Right atrium auricular region (tissue), 2 donors: ENCODE data around the gene MAPKAPK5. TPM values are rescaled to one million over a fixed set of nuclear protein-coding genes. Genes with fewer than 3 reads are reported as not detected.

ENCODE experiments used
- DNase-seq: peaks from one replicate; pipeline ENCODE4 v3.0.0-alpha.2; 2019; ENCODE audit warnings: low spot score
- H3K27ac ChIP-seq, 2 donors: fragments of 200-600 bp; sonication (generic); 1 replicate in 1 of 2; 2 replicates in 1 of 2; pipeline ENCODE4 v1.5.1; 2016 to 2019
- H3K27me3 ChIP-seq, 2 donors: fragments of 200-600 bp; sonication (generic); one replicate each; pipeline versions ENCODE4 v1.5.1 to v1.6.0; 2017 to 2019
- H3K36me3 ChIP-seq: fragments of 200-600 bp; sonication (generic); one replicate; pipeline ENCODE4 v1.5.1; 2016
- H3K4me1 ChIP-seq, 2 donors: fragments of 200-600 bp; sonication (generic); one replicate each; pipeline versions ENCODE4 v1.5.1 to v1.6.0; 2017 to 2019
- H3K4me3 ChIP-seq, 2 donors: fragments of 200-600 bp; sonication (generic); 1 replicate in 1 of 2; 2 replicates in 1 of 2; pipeline ENCODE4 v1.5.1; 2017 to 2019; ENCODE audit warnings: mild to moderate bottlenecking in 1 of 2, moderate library complexity in 1 of 2
- H3K9me3 ChIP-seq, 2 donors: fragments of 200-600 bp; sonication (generic); one replicate each; pipeline ENCODE4 v1.5.1; 2019
- total RNA-seq, 2 donors: library from RNA; depleted of rRNA; stranded (reverse); fragments of >200 nt; gene quantifications; one replicate each; pipeline ENCODE4 v1.1.0, GENCODE V29; 2016
- TF ChIP-seq, protein P1 (sequence below), 2 donors: fragments of 200-600 bp; sonication (generic); IDR thresholded peaks; one replicate each; pipeline ENCODE4 v1.5.1; 2019; ENCODE audit warnings: antibody characterized with exemption in 2 of 2

MAPKAPK5 gene
- total RNA-seq, 2 donors from 2014 or later: 30.9 to 42.5 TPM

DNA sequence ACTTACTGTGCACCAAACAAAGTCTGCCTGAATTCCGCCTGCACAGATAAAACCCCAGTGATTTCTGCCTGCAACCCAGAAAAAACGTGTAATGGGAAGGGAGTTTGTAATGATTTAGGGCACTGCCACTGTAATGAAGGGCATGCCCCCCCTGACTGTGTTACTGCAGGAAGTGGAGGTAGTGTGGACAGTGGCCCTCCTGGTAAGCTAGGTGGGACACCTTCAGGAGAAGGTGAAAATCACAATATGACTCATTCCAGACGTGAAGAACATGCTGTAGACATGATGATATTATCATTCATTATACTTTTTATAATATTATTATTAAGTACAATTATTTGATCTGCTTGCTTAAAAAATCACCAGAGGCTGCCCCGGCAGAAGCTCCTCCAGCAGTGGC, 59.2 kb downstream of the MAPKAPK5 start:
- H3K27me3 ChIP-seq: no peaks in the 10 kb centered on the region
- H3K36me3 ChIP-seq: peaks cover 13% of the 10 kb centered on the region
- no peak for DNase-seq
- no peak overlapping the region for H3K27ac ChIP-seq
- TF ChIP-seq, protein P1, sequence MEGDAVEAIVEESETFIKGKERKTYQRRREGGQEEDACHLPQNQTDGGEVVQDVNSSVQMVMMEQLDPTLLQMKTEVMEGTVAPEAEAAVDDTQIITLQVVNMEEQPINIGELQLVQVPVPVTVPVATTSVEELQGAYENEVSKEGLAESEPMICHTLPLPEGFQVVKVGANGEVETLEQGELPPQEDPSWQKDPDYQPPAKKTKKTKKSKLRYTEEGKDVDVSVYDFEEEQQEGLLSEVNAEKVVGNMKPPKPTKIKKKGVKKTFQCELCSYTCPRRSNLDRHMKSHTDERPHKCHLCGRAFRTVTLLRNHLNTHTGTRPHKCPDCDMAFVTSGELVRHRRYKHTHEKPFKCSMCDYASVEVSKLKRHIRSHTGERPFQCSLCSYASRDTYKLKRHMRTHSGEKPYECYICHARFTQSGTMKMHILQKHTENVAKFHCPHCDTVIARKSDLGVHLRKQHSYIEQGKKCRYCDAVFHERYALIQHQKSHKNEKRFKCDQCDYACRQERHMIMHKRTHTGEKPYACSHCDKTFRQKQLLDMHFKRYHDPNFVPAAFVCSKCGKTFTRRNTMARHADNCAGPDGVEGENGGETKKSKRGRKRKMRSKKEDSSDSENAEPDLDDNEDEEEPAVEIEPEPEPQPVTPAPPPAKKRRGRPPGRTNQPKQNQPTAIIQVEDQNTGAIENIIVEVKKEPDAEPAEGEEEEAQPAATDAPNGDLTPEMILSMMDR (IDR thresholded peaks at IDR 0.05): no peak
- no peaks in the 10 kb centered on the region for H3K4me1 ChIP-seq
- H3K4me3 ChIP-seq: no peak overlapping the region
- H3K9me3 ChIP-seq: no peaks in the 10 kb centered on the region

DNA sequence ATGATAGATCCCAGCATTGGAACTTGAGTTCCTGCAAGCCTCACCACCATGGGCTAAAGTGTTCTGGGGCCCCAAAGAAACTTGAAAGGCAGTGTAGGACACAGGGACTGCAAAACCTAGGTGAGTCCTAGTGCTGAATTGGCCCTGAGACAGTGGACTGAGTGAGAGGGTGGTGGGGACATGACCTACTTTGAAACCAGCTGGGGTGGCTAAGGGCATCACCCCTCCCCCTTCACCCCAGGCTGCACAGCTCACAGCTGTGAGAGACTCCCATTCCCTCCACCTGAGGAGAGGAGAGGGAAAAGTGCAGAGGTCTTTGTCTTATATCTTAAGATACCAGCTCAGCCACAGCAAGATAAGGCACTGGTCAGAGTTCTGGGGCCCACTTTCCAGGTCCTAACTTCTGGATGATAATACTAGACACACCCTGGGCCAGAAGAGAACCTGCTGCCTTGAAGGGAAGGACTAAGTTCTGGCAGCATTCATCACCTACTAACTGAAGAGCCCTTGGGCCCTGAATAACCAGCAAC, 62.5 kb downstream of the MAPKAPK5 start:
- Histone ChIP-seq H3K4me3 (no peak overlapping the region), H3K9me3 (no peaks in the 10 kb centered on the region), H3K27ac (no peak overlapping the region), H3K27me3 (no peaks in the 10 kb centered on the region), H3K4me1 (no peaks in the 10 kb centered on the region), H3K36me3 (peaks cover 4% of the 10 kb centered on the region)
- TF ChIP-seq, protein P1 (IDR thresholded peaks at IDR 0.05): no peak
- no peak for DNase-seq

- TF ChIP-seq, protein P1 (IDR thresholded peaks at IDR 0.05): no peak
- H3K36me3 ChIP-seq: peaks cover 4% of the 10 kb centered on the region
- H3K27ac ChIP-seq: no peak overlapping the region
- DNase-seq: no peak
- H3K4me1 ChIP-seq: no peaks in the 10 kb centered on the region
- H3K27me3 ChIP-seq: no peaks in the 10 kb centered on the region
- H3K9me3 ChIP-seq: no peaks in the 10 kb centered on the region
- no peak overlapping the region for H3K4me3 ChIP-seq
Measured at GRCh38 chr12:111905502-111905901, 63.5 kb downstream of the MAPKAPK5 start.

DNA sequence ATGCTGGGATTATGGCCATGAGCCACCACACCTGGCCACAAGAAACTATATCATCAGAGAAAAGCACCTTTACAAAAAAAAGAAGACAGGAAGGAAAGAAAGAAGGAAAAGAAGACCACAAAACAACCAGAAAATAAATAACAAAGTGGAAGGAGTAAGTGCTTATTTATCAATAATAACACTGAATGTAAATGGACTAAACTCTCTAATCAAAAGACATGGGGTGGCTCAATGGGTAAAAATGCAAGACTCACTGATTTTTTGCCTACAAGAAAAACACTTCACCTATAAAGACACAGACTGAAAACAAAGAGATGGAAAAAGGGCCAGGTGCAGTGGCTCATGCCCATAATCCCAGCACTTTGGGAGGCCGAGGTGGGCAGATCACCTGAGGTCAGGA, 65.7 kb downstream of the MAPKAPK5 start:
- TF ChIP-seq, protein P1 (IDR thresholded peaks at IDR 0.05): no peak
- H3K4me3 ChIP-seq: no peak overlapping the region
- no peaks in the 10 kb centered on the region for H3K4me1 ChIP-seq
- no peaks in the 10 kb centered on the region for H3K27me3 ChIP-seq
- no peak for DNase-seq
- H3K9me3 ChIP-seq: no peaks in the 10 kb centered on the region
- no peak overlapping the region for H3K27ac ChIP-seq
- H3K36me3 ChIP-seq: peaks cover 4% of the 10 kb centered on the region

DNA sequence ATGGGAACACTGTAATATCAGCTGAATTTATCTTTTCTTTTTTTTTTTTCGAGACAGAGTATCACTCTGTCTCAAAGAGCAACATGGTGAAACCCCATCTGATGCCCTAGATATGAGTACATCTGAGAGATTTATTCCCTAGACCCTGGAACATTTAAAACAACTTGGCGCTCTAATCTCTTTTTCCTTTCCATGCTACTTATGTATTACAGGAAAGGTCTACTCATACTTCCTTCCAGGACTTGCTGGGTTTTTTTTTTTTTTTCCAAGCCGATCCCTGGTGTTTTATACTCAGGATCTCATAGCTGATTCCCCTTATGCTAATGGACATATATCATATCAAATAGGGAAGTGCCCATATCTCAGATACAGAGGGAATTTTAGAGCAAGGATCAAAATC, 83.1 kb downstream of the MAPKAPK5 start:
- H3K4me1 ChIP-seq: no peaks in the 10 kb centered on the region
- no peaks in the 10 kb centered on the region for H3K27me3 ChIP-seq
- H3K27ac ChIP-seq: no peak overlapping the region
- H3K9me3 ChIP-seq: no peaks in the 10 kb centered on the region
- no peak overlapping the region for H3K4me3 ChIP-seq
- TF ChIP-seq, protein P1 (IDR thresholded peaks at IDR 0.05): no peak
- no peaks in the 10 kb centered on the region for H3K36me3 ChIP-seq
- no peak for DNase-seq

DNA sequence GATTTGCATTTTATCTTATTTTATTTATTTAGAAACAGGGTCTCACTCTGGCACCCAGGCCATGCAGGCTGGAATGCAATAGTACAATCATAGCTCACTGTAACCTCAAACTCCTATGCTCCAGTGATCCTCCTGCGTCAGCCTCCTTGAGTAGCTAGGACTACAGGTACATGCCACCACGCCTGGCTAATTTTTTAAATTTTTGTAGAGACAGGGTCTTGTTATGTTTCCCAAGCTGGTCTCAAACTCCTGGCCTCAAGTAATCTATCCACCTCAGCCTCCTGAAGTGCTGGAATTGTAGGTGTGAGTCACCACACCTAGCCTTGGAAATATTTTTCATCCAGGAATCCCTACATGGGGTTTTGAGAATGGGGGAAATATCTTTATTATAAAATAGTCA, 84.6 kb downstream of the MAPKAPK5 start:
- no peaks in the 10 kb centered on the region for H3K27me3 ChIP-seq
- H3K4me1 ChIP-seq: no peaks in the 10 kb centered on the region
- no peak for DNase-seq
- TF ChIP-seq, protein P1 (IDR thresholded peaks at IDR 0.05): no peak
- no peak overlapping the region for H3K27ac ChIP-seq
- no peaks in the 10 kb centered on the region for H3K36me3 ChIP-seq
- no peaks in the 10 kb centered on the region for H3K9me3 ChIP-seq
- H3K4me3 ChIP-seq: no peak overlapping the region
